Smooth muscle cell of the umbilical artery (primary cell): ENCODE results near the gene SERTM1. TPM values are rescaled to one million over a fixed set of nuclear protein-coding genes. Genes with fewer than 3 reads are reported as not detected.

Source experiments
- total RNA-seq: library from RNA; depleted of rRNA; stranded (reverse); fragments of >200 nt; gene quantifications from 2 replicates; pipeline ENCODE4 v1.2.3, GENCODE V29; 2014

SERTM1 gene
- total RNA-seq: 0.05 TPM in 1 of 2 replicates, not detected in the other

DNA sequence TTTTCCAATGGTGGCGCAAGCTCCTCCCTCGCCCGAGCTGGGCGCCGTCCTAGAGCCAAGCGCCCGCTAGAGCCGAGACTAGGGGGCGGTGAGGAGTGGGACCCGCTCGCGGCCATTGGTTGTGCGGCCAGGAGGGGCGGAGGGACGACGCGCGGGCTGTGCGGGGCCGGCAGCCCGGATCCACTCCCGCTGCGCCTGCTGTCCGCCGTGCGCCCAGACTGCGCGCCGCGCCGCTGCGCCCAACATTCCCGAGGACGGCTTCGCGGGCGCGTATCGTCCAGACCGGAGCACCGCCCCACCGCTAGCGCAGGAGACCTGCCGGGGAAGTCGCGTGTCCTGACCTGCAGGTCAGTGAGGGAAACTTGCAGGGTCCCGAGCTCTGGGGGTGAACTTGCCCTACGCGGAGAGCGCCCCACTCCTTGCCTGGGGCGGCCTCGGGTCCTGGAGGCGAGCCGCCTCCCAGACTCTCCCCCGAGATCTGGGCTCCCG is at the start of gene SERTM1:
SERTM1 (plus strand) TSS at position 183 of the 489 bp plus-strand sequence. CDS start 21,059 bp downstream, outside the sequence.

Other genes with a start within 250 kb of the SERTM1 start
- 1.2 and 6.5 TPM in 2 replicates for gene CCNA1, start 241.5 kb upstream of the SERTM1 start, total RNA-seq
- 2.4 and 3.3 TPM in 2 replicates for gene RFXAP, start 145.2 kb downstream of the SERTM1 start, total RNA-seq
- 4.1 and 5.9 TPM in 2 replicates for gene SMAD9, start 246.2 kb downstream of the SERTM1 start, total RNA-seq